Calu3 (cell line): ENCODE results near the gene OSCP1. TPM values are rescaled to one million over a fixed set of nuclear protein-coding genes. Genes with fewer than 3 reads are reported as not detected.

ENCODE experiments used
- BruUV-seq: library from RNA; stranded (reverse); fragments of 400-500 nt; replicated peaks from 2 replicates; lab custom pipeline; 2021; lab: Mats Ljungman, UMichigan
- CTCF ChIA-PET: fragments of 300-600 bp; sonication (Branson Sonifier 250); formaldehyde crosslinking; loops from one replicate; lab custom pipeline; 2022; ENCODE audit warnings: antibody characterized with exemption; lab: Charles Lee
- DNase-seq: peaks from one replicate; pipeline ENCODE4 v3.0.0; 2022
- H3K27ac Mint-ChIP-seq: one replicate; pipeline ENCODE4 v1.8.0; 2022; ENCODE audit warnings: mixed read lengths; ENCODE audit not compliant: unreplicated experiment
- H3K27me3 Mint-ChIP-seq: one replicate; pipeline ENCODE4 v1.8.0; 2022; ENCODE audit warnings: mixed read lengths; ENCODE audit not compliant: unreplicated experiment
- H3K36me3 Mint-ChIP-seq: one replicate; pipeline ENCODE4 v1.8.0; 2022; ENCODE audit warnings: mild to moderate bottlenecking, moderate library complexity, mixed read lengths; ENCODE audit not compliant: insufficient read depth, unreplicated experiment
- H3K4me1 Mint-ChIP-seq: one replicate; pipeline ENCODE4 v1.8.0; 2022; ENCODE audit warnings: mild to moderate bottlenecking, low read depth, mixed read lengths; ENCODE audit not compliant: unreplicated experiment
- H3K4me3 Mint-ChIP-seq: one replicate; pipeline ENCODE4 v1.8.0; 2022; ENCODE audit warnings: mild to moderate bottlenecking, low read depth, moderate library complexity, mixed read lengths; ENCODE audit not compliant: unreplicated experiment
- H3K9me3 Mint-ChIP-seq: one replicate; pipeline ENCODE4 v1.8.0; 2022; ENCODE audit warnings: low read depth, mixed read lengths; ENCODE audit not compliant: unreplicated experiment
- CTCF ChIP-seq: fragments of 200-600 bp; IDR thresholded peaks from one replicate; pipeline ENCODE4 v1.8.0; 2022; ENCODE audit warnings: antibody characterized with exemption; ENCODE audit not compliant: unreplicated experiment
- intact Hi-C: fragments of 100-400 bp; cut with micrococcal nuclease; formaldehyde crosslinking; loops from one replicate; pipeline ENCODE4 v1.10.0; 2022; ENCODE audit not compliant: unreplicated experiment
- total RNA-seq: library from RNA; stranded (reverse); gene quantifications from 2 replicates; pipeline ENCODE4 v1.2.3, GENCODE V29; 2022

Gene OSCP1
- total RNA-seq, 1 experiment from 2014 or later: 2.0 TPM

GRCh38 chr1:36398370-36398977 lies 51.8 kb downstream of the OSCP1 start:
- BruUV-seq: no TSS peak
- Mint-ChIP-seq H3K36me3 (peaks cover 13% of the 10 kb centered on the region), H3K27ac (no peak overlapping the region), H3K4me3 (peak overlapping the region; percentile 88), H3K9me3 (no peaks in the 10 kb centered on the region), H3K27me3 (no peaks in the 10 kb centered on the region), H3K4me1 (peaks cover 9% of the 10 kb centered on the region)
- no peak for DNase-seq
- no peak for TF ChIP-seq CTCF
- CTCF ChIA-PET: no interaction called here
- intact Hi-C loops: no loop called here

- Mint-ChIP-seq H3K4me1 (peaks cover 9% of the 10 kb centered on the region), H3K36me3 (peaks cover 13% of the 10 kb centered on the region), H3K9me3 (no peaks in the 10 kb centered on the region), H3K27ac (peak within 1 kb of the TSS; percentile 74), H3K4me3 (peak within 1 kb of the TSS; percentile 88), H3K27me3 (no peaks in the 10 kb centered on the region)
- BruUV-seq: no TSS peak
- intact Hi-C loops: no loop called here
- no peak for TF ChIP-seq CTCF
- CTCF ChIA-PET: interaction anchor here (1.0 to 1.5 kb wide), 4 partner anchors 11 to 55 kb away, joined by 3 to 8 read pairs (median 5); no protein-coding TSS in a partner anchor
- peak; percentile 93 for DNase-seq
These were observed 52.6 kb downstream of the OSCP1 start, which contains the start of gene LSM10 for GRCh38 chr1:36397378-36398230. Gene LSM10 (minus strand): TSS chr1:36397908. CDS start chr1:36394129, 3,779 bp downstream.

- Mint-ChIP-seq H3K27ac (no peak overlapping the region), H3K4me1 (peaks cover 9% of the 10 kb centered on the region), H3K9me3 (no peaks in the 10 kb centered on the region), H3K36me3 (peaks cover 17% of the 10 kb centered on the region), H3K4me3 (peak overlapping the region; percentile 88), H3K27me3 (no peaks in the 10 kb centered on the region)
- intact Hi-C loops: no loop called here
- CTCF ChIA-PET: interaction anchor here (1.0 to 1.5 kb wide), 4 partner anchors 10 to 54 kb away, joined by 3 to 8 read pairs (median 5); no protein-coding TSS in a partner anchor
- DNase-seq: no peak
- BruUV-seq: no TSS peak
- TF ChIP-seq CTCF: no peak
These were observed 53.2 kb downstream of the OSCP1 start for GRCh38 chr1:36397083-36397377.

GRCh38 chr1:36396359-36396758 lies 53.9 kb downstream of the OSCP1 start:
- TF ChIP-seq CTCF: no peak
- BruUV-seq: TSS peak; percentile 57
- H3K36me3 Mint-ChIP-seq: peaks cover 24% of the 10 kb centered on the region
- DNase-seq: no peak
- peak overlapping the region; percentile 88 for H3K4me3 Mint-ChIP-seq
- intact Hi-C loops: no loop called here
- CTCF ChIA-PET: no interaction called here
- no peak overlapping the region for H3K27ac Mint-ChIP-seq
- H3K4me1 Mint-ChIP-seq: peaks cover 9% of the 10 kb centered on the region
- H3K27me3 Mint-ChIP-seq: no peaks in the 10 kb centered on the region
- H3K9me3 Mint-ChIP-seq: no peaks in the 10 kb centered on the region
